ENCODE data around the gene ZRANB1.

Gene ZRANB1

GRCh38 chr10:124952123-124952522, 10.2 kb downstream of the ZRANB1 start:
- no peak overlapping the region for H3K4me3 ChIP-seq (ENCODE audit: low read length)
- no peak for TF ChIP-seq CTCF (conservative IDR thresholded peaks at IDR 0.05; ENCODE audit: low read depth, low read length)
- no peak for DNase-seq (ENCODE audit: low read depth)

- H3K4me3 ChIP-seq (ENCODE audit: low read length), result no peak overlapping the region
- TF ChIP-seq CTCF (conservative IDR thresholded peaks at IDR 0.05; ENCODE audit: low read depth, low read length), result no peak
- DNase-seq (ENCODE audit: low read depth), result no peak
These were observed 11.5 kb downstream of the ZRANB1 start for GRCh38 chr10:124953421-124953820.

GRCh38 chr10:124955243-124955642, 13.3 kb downstream of the ZRANB1 start:
- no peak for DNase-seq (ENCODE audit: low read depth)
- TF ChIP-seq CTCF (conservative IDR thresholded peaks at IDR 0.05; ENCODE audit: low read depth, low read length), result no peak
- H3K4me3 ChIP-seq (ENCODE audit: low read length), result no peak overlapping the region

GRCh38 chr10:124955868-124956267, 13.9 kb downstream of the ZRANB1 start:
- H3K4me3 ChIP-seq (ENCODE audit: low read length), result no peak overlapping the region
- no peak for DNase-seq (ENCODE audit: low read depth)
- TF ChIP-seq CTCF (conservative IDR thresholded peaks at IDR 0.05; ENCODE audit: low read depth, low read length), result no peak

- no peak overlapping the region for H3K4me3 ChIP-seq (ENCODE audit: low read length)
- no peak for DNase-seq (ENCODE audit: low read depth)
- TF ChIP-seq CTCF (conservative IDR thresholded peaks at IDR 0.05; ENCODE audit: low read depth, low read length), result no peak
These were observed 14.8 kb downstream of the ZRANB1 start for GRCh38 chr10:124956764-124957163.

GRCh38 chr10:124957404-124957947, 15.6 kb downstream of the ZRANB1 start:
- no peak for DNase-seq (ENCODE audit: low read depth)
- H3K4me3 ChIP-seq (ENCODE audit: low read length), result no peak overlapping the region
- TF ChIP-seq CTCF (conservative IDR thresholded peaks at IDR 0.05; ENCODE audit: low read depth, low read length), result no peak

- no peak for TF ChIP-seq CTCF (conservative IDR thresholded peaks at IDR 0.05; ENCODE audit: low read depth, low read length)
- no peak for DNase-seq (ENCODE audit: low read depth)
- no peak overlapping the region for H3K4me3 ChIP-seq (ENCODE audit: low read length)
These were observed 17.6 kb downstream of the ZRANB1 start for GRCh38 chr10:124959564-124959963.
